ENCODE data around the gene ADAMTS7. TPM values are rescaled to one million over a fixed set of nuclear protein-coding genes. Genes with fewer than 3 reads are reported as not detected.

Gene ADAMTS7, protein sequence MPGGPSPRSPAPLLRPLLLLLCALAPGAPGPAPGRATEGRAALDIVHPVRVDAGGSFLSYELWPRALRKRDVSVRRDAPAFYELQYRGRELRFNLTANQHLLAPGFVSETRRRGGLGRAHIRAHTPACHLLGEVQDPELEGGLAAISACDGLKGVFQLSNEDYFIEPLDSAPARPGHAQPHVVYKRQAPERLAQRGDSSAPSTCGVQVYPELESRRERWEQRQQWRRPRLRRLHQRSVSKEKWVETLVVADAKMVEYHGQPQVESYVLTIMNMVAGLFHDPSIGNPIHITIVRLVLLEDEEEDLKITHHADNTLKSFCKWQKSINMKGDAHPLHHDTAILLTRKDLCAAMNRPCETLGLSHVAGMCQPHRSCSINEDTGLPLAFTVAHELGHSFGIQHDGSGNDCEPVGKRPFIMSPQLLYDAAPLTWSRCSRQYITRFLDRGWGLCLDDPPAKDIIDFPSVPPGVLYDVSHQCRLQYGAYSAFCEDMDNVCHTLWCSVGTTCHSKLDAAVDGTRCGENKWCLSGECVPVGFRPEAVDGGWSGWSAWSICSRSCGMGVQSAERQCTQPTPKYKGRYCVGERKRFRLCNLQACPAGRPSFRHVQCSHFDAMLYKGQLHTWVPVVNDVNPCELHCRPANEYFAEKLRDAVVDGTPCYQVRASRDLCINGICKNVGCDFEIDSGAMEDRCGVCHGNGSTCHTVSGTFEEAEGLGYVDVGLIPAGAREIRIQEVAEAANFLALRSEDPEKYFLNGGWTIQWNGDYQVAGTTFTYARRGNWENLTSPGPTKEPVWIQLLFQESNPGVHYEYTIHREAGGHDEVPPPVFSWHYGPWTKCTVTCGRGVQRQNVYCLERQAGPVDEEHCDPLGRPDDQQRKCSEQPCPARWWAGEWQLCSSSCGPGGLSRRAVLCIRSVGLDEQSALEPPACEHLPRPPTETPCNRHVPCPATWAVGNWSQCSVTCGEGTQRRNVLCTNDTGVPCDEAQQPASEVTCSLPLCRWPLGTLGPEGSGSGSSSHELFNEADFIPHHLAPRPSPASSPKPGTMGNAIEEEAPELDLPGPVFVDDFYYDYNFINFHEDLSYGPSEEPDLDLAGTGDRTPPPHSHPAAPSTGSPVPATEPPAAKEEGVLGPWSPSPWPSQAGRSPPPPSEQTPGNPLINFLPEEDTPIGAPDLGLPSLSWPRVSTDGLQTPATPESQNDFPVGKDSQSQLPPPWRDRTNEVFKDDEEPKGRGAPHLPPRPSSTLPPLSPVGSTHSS (N-terminal part only)
- polyA plus RNA-seq (2012; ENCODE audit: insufficient read depth, insufficient read length, low read depth), result 25.4 TPM

DNA sequence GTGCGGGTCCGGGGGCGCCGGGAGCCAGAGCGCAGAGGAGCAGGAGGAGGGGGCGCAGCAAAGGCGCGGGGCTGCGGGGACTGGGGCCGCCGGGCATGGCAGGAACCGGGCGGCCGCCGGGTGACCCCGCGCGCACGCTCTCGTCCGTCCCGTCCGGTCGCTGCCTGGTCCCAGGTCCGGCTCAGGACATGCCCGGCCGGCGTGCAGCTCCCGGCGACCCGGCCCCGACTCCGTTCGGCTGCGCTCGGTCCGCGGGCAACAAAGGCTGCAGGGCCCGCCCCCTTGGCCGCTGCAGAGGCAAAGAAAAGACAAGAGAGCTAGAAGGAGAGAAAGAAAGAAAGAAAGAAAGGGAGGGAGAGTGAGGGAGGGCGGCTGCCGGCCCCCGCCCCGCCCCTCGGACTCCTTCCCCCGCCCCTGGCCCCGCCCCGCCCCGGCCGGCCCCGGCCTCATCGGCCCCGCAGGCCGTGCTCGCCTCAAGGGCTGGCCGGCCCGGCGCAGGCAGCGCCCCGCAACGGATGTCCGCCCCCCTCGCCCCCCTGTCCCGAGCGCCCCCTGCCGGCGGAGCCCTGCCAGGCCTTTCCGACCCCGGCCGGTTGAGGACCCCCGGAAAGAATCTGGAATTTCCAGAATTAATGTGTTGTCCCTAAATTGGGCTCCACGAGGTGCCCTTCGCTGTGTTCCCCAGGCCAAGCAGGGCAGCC is at the start of gene ADAMTS7:
Gene ADAMTS7 (minus strand): TSS at position 341 of the 701 bp plus-strand sequence. CDS start 244 bp downstream, at position 97.
- Histone ChIP-seq H3K36me3 (no peaks in the 10 kb centered on the region), H3K9me3 (no peaks in the 10 kb centered on the region), H3K4me1 (no peaks in the 10 kb centered on the region; the same call in 1 of the 2 replicates), H3K27me3 (no peaks in the 10 kb centered on the region), H3K4me3 (ENCODE audit: low read depth, low read length) (peak within 1 kb of the TSS; percentile 90)
- peak; percentile 93 for DNase-seq
- TF ChIP-seq, protein P1, sequence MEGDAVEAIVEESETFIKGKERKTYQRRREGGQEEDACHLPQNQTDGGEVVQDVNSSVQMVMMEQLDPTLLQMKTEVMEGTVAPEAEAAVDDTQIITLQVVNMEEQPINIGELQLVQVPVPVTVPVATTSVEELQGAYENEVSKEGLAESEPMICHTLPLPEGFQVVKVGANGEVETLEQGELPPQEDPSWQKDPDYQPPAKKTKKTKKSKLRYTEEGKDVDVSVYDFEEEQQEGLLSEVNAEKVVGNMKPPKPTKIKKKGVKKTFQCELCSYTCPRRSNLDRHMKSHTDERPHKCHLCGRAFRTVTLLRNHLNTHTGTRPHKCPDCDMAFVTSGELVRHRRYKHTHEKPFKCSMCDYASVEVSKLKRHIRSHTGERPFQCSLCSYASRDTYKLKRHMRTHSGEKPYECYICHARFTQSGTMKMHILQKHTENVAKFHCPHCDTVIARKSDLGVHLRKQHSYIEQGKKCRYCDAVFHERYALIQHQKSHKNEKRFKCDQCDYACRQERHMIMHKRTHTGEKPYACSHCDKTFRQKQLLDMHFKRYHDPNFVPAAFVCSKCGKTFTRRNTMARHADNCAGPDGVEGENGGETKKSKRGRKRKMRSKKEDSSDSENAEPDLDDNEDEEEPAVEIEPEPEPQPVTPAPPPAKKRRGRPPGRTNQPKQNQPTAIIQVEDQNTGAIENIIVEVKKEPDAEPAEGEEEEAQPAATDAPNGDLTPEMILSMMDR (IDR thresholded peaks at IDR 0.05; ENCODE audit: low read depth, low read length), result peak; percentile 69

DNA sequence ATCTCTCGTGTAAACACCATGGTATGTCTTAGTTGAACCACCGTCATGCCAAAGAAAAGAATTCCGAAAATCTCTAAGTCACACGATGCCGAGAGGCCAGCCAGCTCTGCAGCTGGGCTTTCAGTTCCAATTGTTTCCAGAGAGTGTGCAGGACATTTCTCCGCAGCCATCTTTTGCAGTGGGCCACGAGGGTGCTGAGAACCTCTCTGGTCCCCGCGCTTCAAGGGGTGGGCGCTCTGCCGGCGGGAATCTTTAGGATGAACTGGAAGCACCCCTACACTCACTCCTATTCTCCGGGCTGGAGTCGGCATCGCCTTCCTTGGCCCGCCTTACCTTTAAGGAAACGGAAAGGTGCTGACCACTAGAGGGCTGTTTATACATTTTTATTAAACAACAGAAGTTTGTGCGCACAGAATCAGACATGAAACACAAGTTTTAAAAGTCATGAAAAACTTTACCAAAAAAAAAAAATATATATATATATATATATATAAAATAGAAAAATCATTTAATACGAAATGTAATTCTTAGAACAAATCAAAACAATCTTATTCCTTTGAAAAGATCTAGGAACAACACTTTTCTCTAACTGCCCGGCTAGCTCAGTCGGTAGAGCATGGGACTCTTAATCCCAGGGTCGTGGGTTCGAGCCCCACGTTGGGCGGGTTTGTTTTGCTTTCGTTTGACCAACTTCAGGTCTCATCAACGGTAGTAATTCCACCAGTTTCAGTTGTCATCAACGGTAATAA is 48.9 kb upstream of the ADAMTS7 start:
- TF ChIP-seq, protein P1 (IDR thresholded peaks at IDR 0.05; ENCODE audit: low read depth, low read length), result peak; percentile 67
- Histone ChIP-seq H3K4me3 (ENCODE audit: low read depth, low read length) (peak overlapping the region; percentile 78), H3K36me3 (no peaks in the 10 kb centered on the region), H3K9me3 (no peaks in the 10 kb centered on the region), H3K27me3 (no peaks in the 10 kb centered on the region), H3K4me1 (no peaks in the 10 kb centered on the region)
- peak; percentile 86 for DNase-seq

DNA sequence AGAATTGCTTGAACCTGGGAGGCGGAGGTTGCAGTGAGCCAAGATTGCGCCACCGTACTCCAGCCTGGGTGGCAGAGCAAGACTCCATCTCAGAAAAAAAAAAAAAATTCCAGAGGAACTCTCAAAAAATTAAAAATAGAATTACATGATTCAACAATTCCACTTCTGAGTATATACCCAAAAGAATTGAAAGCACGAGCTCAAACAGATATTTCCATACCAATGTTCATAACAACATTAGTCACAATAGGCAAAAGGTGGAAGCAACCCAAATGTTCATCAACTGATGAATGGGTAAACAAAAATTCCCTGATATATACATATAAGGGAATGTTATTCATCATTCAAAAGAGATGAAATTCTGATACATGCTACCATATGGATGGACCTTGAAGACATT is 44.5 kb upstream of the ADAMTS7 start:
- H3K36me3 ChIP-seq, result no peaks in the 10 kb centered on the region
- no peaks in the 10 kb centered on the region for H3K9me3 ChIP-seq
- TF ChIP-seq, protein P1 (IDR thresholded peaks at IDR 0.05; ENCODE audit: low read depth, low read length), result no peak
- H3K4me1 ChIP-seq, result no peaks in the 10 kb centered on the region
- no peak for DNase-seq
- no peak overlapping the region for H3K4me3 ChIP-seq (ENCODE audit: low read depth, low read length)
- H3K27me3 ChIP-seq, result no peaks in the 10 kb centered on the region

DNA sequence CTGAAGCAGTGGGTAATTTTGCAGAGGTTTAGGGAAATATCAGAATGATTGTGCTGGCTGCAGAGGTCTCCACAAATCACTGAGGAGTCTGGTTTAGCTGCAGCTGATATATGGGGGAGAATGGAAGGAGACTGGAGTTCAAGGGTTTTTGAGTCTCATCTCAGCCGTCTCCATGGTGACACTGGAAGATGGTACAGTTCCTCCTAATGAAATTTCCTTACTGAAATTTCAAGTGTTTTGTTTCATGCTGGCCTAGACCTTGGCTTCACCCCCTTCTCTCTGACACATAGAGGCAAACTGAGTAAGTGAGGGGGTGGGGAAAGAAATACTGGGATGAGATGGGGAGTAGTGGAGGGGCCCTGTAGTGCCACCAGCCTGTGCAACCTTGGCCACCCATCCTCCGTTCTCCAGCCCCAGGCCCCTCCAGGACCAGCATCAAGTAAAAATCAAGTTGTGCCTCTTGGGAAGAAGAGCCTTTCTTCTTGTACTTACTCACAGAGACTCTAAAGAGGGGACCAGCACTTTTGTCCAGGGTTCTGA is 43.6 kb upstream of the ADAMTS7 start:
- H3K9me3 ChIP-seq, result no peaks in the 10 kb centered on the region
- H3K4me3 ChIP-seq (ENCODE audit: low read depth, low read length), result no peak overlapping the region
- H3K36me3 ChIP-seq, result no peaks in the 10 kb centered on the region
- H3K27me3 ChIP-seq, result no peaks in the 10 kb centered on the region
- H3K4me1 ChIP-seq, result no peaks in the 10 kb centered on the region
- no peak for DNase-seq
- TF ChIP-seq, protein P1 (IDR thresholded peaks at IDR 0.05; ENCODE audit: low read depth, low read length), result no peak

DNA sequence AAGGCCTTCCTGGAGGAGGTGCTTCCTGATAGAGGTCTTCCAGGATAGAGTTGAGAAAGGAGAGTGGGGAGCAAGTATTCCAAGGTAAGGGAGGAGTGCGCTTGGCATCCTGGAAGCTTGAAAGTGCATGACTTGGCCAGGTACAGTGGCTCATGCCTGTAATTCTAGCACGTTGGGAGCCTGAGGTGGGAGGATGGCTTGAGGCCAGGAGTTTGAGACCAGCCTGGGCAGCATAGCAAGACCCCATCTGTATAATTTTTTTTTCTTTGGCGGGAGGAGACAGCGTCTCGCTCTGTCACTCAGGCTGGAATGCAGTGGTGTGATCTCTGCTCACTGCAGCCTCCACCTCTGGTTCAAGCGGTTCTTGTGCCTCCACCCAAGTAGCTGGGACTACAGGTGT is 42.2 kb upstream of the ADAMTS7 start:
- H3K9me3 ChIP-seq, result no peaks in the 10 kb centered on the region
- no peak overlapping the region for H3K4me3 ChIP-seq (ENCODE audit: low read depth, low read length)
- no peaks in the 10 kb centered on the region for H3K27me3 ChIP-seq
- H3K4me1 ChIP-seq, result no peaks in the 10 kb centered on the region
- no peak for DNase-seq
- no peaks in the 10 kb centered on the region for H3K36me3 ChIP-seq
- TF ChIP-seq, protein P1 (IDR thresholded peaks at IDR 0.05; ENCODE audit: low read depth, low read length), result no peak

All from BE2C (cell line).